Caco-2 (cell line): ENCODE results near the gene KLHL34. TPM values are rescaled to one million over a fixed set of nuclear protein-coding genes. Genes with fewer than 3 reads are reported as not detected.

Source experiments
- Bru-seq: library from RNA; stranded (reverse); fragments of 400-500 nt; gene quantifications from one replicate; lab custom pipeline; 2021; lab: Mats Ljungman, UMichigan
- BruChase-seq, 2 experiments: library from RNA; stranded (reverse); fragments of 400-500 nt; gene quantifications; one replicate each; lab custom pipeline; 2021; lab: Mats Ljungman, UMichigan
- BruUV-seq: library from RNA; stranded (reverse); fragments of 400-500 nt; replicated peaks from 2 replicates; lab custom pipeline; 2021; lab: Mats Ljungman, UMichigan
- CTCF ChIA-PET: fragments of 300-600 bp; sonication (Branson Sonifier 250); formaldehyde crosslinking; loops from one replicate; lab custom pipeline; 2022; ENCODE audit warnings: antibody characterized with exemption; lab: Charles Lee
- POLR2A ChIA-PET: fragments of 300-600 bp; sonication (Branson Sonifier 250); formaldehyde crosslinking; loops from one replicate; lab custom pipeline; 2022; ENCODE audit warnings: antibody characterized with exemption; lab: Charles Lee
- DNase-seq, 2 experiments: peaks; one replicate each; pipeline versions ENCODE4 v3.0.0 to v3.0.0-alpha.2; 2020 to 2022
- H3K27me3 ChIP-seq: replicated peaks from 2 replicates; pipeline ENCODE4 v1.6.0; 2011; ENCODE audit warnings: low read length; ENCODE audit not compliant: control insufficient read depth, insufficient read depth
- H3K36me3 ChIP-seq: 2 replicates; pipeline ENCODE4 v1.5.1; 2011; ENCODE audit warnings: low read length; ENCODE audit not compliant: control insufficient read depth, insufficient read depth
- H3K4me1 ChIP-seq: fragments of 250-450 bp; sonication (Bioruptor Pico); 2 replicates; pipeline ENCODE4 v1.5.1; 2020; ENCODE audit warnings: mild to moderate bottlenecking
- H3K4me3 ChIP-seq: 2 replicates; pipeline ENCODE4 v1.5.1; 2011; ENCODE audit warnings: low read depth, mild to moderate bottlenecking, control low read depth, low read length
- H3K9me3 ChIP-seq: fragments of 250-450 bp; sonication (Bioruptor Pico); 2 replicates; pipeline ENCODE4 v1.5.1; 2020; ENCODE audit warnings: mild to moderate bottlenecking, moderate library complexity
- H3K27ac Mint-ChIP-seq: one replicate; pipeline ENCODE4 v1.8.0; 2022; ENCODE audit warnings: mixed read lengths; ENCODE audit not compliant: unreplicated experiment
- H3K27me3 Mint-ChIP-seq: one replicate; pipeline ENCODE4 v1.8.0; 2022; ENCODE audit warnings: mixed read lengths; ENCODE audit not compliant: insufficient read depth, unreplicated experiment
- H3K36me3 Mint-ChIP-seq: one replicate; pipeline ENCODE4 v1.8.0; 2022; ENCODE audit warnings: mild to moderate bottlenecking, mixed read lengths; ENCODE audit not compliant: insufficient read depth, unreplicated experiment
- H3K4me1 Mint-ChIP-seq: one replicate; pipeline ENCODE4 v1.8.0; 2022; ENCODE audit warnings: low read depth, mixed read lengths; ENCODE audit not compliant: unreplicated experiment
- H3K4me3 Mint-ChIP-seq: one replicate; pipeline ENCODE4 v1.8.0; 2022; ENCODE audit warnings: mild to moderate bottlenecking, moderate library complexity, mixed read lengths; ENCODE audit not compliant: unreplicated experiment
- H3K9me3 Mint-ChIP-seq: one replicate; pipeline ENCODE4 v1.8.0; 2022; ENCODE audit warnings: mixed read lengths; ENCODE audit not compliant: unreplicated experiment
- intact Hi-C: fragments of 100-400 bp; cut with micrococcal nuclease; formaldehyde crosslinking; loops from one replicate; pipeline ENCODE4 v1.10.0; 2022; ENCODE audit not compliant: unreplicated experiment
- long read RNA-seq: library from polyadenylated mRNA; stranded (forward); transcript quantifications from one replicate; pipeline ENCODE4 v2.0.0, GENCODE V29; 2022
- total RNA-seq: library from RNA; stranded (reverse); gene quantifications from 2 replicates; pipeline ENCODE4 v1.2.3, GENCODE V29; 2022
- TF ChIP-seq, protein P1 (sequence below), 2 experiments: fragments of 200-600 bp in 1 of 2; IDR thresholded peaks; 1 replicate in 1 of 2; 2 replicates in 1 of 2; pipeline versions ENCODE4 v1.5.1 to v1.8.0; 2011 to 2022; ENCODE audit warnings: antibody characterized with exemption in 1 of 2, control low read depth in 1 of 2, inconsistent platforms in 1 of 2, low read depth in 1 of 2, low read length in 1 of 2, mild to moderate bottlenecking in 1 of 2, moderate library complexity in 1 of 2; ENCODE audit not compliant: insufficient read depth in 1 of 2, severe bottlenecking in 1 of 2, unreplicated experiment in 1 of 2

KLHL34 gene, protein sequence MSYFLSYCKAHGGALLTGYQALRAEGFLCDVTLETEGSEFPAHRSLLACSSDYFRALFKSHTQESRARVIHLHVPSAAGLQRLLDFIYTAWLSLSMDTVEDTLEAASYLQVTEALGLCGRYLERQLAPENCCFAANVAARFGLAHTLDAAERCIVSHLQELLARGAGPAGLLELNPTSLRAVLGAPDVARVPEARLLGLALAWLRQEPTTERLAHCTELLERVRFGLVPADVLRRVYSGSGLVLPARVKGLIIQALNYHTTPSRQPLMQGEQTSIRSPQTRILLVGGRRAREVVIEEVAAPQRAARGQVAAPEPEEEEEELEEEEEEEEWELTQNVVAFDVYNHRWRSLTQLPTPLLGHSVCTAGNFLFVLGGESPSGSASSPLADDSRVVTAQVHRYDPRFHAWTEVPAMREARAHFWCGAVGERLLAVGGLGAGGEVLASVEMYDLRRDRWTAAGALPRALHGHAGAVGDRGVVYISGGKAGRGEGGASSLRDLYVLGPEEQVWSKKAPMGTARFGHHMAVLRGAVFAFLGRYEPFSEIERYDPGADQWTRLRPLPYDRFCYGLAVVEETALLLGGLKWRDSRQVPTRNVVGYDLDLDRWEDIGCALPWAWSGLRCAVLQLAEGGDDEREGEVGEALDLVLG
- total RNA-seq: not detected in 2 replicates
- not detected for Bru-seq, nascent RNA
- BruChase-seq, experiment 1, labeled RNA remaining after a 2-hour chase: not detected
- BruChase-seq, experiment 2, labeled RNA remaining after a 6-hour chase: not detected
- long read RNA-seq: 0 reads

DNA sequence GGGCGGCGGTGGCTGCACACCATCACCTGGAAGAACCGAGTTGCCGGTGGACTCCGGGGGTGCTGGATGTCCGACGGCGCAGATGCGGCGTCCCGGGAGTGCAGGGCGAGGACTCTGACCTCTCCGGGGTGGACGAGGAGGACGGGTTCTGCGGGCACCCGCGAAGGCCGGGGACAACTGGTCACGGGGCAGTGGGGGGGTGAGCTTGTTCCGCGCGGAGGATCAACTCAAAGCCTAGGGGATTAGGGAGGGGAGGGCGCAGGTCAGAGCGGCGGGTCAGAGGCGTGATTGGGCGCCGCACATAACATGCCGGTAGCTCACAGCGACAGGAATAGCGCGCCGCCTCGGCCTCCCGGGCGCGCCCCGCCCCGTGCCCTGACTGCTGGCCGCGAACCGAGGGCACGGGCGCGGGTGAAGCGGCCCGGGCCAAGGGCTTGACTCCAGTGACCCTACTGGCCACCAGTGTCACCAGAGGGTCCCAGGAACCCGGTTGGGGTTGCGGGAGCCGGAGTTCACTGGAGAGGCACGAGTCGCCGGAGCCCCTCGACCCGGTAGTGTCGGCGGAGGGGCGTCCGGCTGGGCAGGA, at the start of gene KLHL34:
KLHL34 (minus strand) TSS at position 179 of the 586 bp plus-strand sequence. CDS start 542 bp downstream, outside the sequence.
- Mint-ChIP-seq H3K9me3 (no peaks in the 10 kb centered on the region), H3K27ac (no peak within 1 kb of the TSS), H3K27me3 (no peaks in the 10 kb centered on the region), H3K4me3 (no peak within 1 kb of the TSS), H3K4me1 (peaks cover 7% of the 10 kb centered on the region), H3K36me3 (no peaks in the 10 kb centered on the region)
- POLR2A ChIA-PET: no interaction called here
- TF ChIP-seq, protein P1, sequence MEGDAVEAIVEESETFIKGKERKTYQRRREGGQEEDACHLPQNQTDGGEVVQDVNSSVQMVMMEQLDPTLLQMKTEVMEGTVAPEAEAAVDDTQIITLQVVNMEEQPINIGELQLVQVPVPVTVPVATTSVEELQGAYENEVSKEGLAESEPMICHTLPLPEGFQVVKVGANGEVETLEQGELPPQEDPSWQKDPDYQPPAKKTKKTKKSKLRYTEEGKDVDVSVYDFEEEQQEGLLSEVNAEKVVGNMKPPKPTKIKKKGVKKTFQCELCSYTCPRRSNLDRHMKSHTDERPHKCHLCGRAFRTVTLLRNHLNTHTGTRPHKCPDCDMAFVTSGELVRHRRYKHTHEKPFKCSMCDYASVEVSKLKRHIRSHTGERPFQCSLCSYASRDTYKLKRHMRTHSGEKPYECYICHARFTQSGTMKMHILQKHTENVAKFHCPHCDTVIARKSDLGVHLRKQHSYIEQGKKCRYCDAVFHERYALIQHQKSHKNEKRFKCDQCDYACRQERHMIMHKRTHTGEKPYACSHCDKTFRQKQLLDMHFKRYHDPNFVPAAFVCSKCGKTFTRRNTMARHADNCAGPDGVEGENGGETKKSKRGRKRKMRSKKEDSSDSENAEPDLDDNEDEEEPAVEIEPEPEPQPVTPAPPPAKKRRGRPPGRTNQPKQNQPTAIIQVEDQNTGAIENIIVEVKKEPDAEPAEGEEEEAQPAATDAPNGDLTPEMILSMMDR (IDR thresholded peaks at IDR 0.05; ENCODE audit: insufficient read depth in 1 of 2, low read depth in 1 of 2, low read length in 1 of 2, severe bottlenecking in 1 of 2, unreplicated experiment in 1 of 2): no peak
- Histone ChIP-seq H3K4me3 (no peak within 1 kb of the TSS), H3K36me3 (no peaks in the 10 kb centered on the region), H3K27me3 (no peaks in the 10 kb centered on the region), H3K9me3 (no peaks in the 10 kb centered on the region), H3K4me1 (no peaks in the 10 kb centered on the region)
- no peak for DNase-seq
- intact Hi-C loops: no loop called here
- CTCF ChIA-PET: no interaction called here
- BruUV-seq: no TSS peak

DNA sequence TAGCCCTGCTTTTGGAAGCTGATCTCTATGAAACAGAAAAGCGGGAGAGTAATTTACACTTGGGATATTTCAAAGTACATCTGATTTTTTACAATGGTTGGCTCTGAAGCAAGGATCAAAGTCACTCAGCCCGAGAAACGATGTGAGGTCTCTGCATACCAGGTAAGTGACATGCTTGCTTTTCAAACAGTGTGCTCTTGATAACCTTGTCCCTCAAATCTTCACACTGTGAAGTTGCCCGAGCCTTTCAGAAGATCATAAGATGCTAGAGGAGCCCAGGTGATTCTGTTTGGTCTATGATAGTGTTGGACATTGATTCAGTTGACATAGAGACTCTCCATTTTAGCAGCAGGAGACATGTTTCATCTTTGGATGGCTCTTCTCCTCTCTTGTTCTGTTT, 47.1 kb upstream of the KLHL34 start:
- Mint-ChIP-seq H3K4me1 (peaks cover 8% of the 10 kb centered on the region), H3K27me3 (no peaks in the 10 kb centered on the region), H3K4me3 (peak overlapping the region; percentile 19), H3K9me3 (no peaks in the 10 kb centered on the region), H3K27ac (peak overlapping the region; percentile 79), H3K36me3 (no peaks in the 10 kb centered on the region)
- intact Hi-C loops: loop anchor here (1.0 kb wide), 3 partner anchors 29 to 35 kb away; no protein-coding TSS in a partner anchor
- Histone ChIP-seq H3K4me3 (no peak overlapping the region), H3K27me3 (no peaks in the 10 kb centered on the region), H3K9me3 (no peaks in the 10 kb centered on the region; the same call in 1 of the 2 replicates), H3K36me3 (no peaks in the 10 kb centered on the region), H3K4me1 (peaks cover 23% of the 10 kb centered on the region)
- CTCF ChIA-PET: no interaction called here
- no TSS peak for BruUV-seq
- POLR2A ChIA-PET: no interaction called here
- TF ChIP-seq, protein P1 (IDR thresholded peaks at IDR 0.05; ENCODE audit: insufficient read depth in 1 of 2, low read depth in 1 of 2, low read length in 1 of 2, severe bottlenecking in 1 of 2, unreplicated experiment in 1 of 2): no peak
- peak; percentile 52 to 69 for DNase-seq

DNA sequence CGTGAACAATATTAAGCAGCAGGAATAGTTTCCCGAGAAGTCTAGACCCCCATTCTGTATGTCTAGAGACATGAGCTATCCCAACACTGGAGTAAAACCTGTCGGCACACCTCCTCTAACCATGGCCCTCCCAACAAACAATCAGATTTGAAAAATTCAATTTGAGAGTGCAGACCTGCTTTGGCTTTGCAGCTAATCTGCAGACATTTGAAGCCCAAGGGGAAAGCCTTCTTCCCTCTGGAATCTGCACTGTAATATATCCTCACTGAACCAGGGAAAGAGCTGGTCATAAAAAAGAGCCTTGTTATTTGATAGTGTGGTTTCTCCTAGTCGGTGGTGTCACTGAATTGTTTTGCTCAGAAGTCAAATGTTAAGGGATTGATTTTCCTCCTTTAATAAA, 44.6 kb upstream of the KLHL34 start:
- TF ChIP-seq, protein P1 (IDR thresholded peaks at IDR 0.05; ENCODE audit: insufficient read depth in 1 of 2, low read depth in 1 of 2, low read length in 1 of 2, severe bottlenecking in 1 of 2, unreplicated experiment in 1 of 2): no peak
- no peaks in the 10 kb centered on the region for H3K36me3 ChIP-seq
- H3K4me1 Mint-ChIP-seq: peaks cover 8% of the 10 kb centered on the region
- intact Hi-C loops: no loop called here
- POLR2A ChIA-PET: no interaction called here
- no peak overlapping the region for H3K4me3 ChIP-seq
- no peaks in the 10 kb centered on the region; the same call in 1 of the 2 replicates for H3K9me3 ChIP-seq
- no TSS peak for BruUV-seq
- H3K27me3 ChIP-seq: no peaks in the 10 kb centered on the region
- no peak overlapping the region for H3K27ac Mint-ChIP-seq
- no peak overlapping the region for H3K4me3 Mint-ChIP-seq
- CTCF ChIA-PET: no interaction called here
- no peaks in the 10 kb centered on the region for H3K27me3 Mint-ChIP-seq
- H3K4me1 ChIP-seq: peaks cover 23% of the 10 kb centered on the region
- no peak for DNase-seq
- no peaks in the 10 kb centered on the region for H3K36me3 Mint-ChIP-seq
- H3K9me3 Mint-ChIP-seq: no peaks in the 10 kb centered on the region
